Stimulated activated CD4-positive, alpha-beta T cell treated with anti-CD3 and anti-CD28 coated beads, Interleukin-2, amount 100 ng/mL, for 24 hours (primary cell): Measurements from ENCODE around the gene PADI1.

Source experiments
- DNase-seq, 2 donors: peaks; one replicate each; pipeline ENCODE4 v3.0.0-alpha.2; 2020

PADI1 gene

DNA sequence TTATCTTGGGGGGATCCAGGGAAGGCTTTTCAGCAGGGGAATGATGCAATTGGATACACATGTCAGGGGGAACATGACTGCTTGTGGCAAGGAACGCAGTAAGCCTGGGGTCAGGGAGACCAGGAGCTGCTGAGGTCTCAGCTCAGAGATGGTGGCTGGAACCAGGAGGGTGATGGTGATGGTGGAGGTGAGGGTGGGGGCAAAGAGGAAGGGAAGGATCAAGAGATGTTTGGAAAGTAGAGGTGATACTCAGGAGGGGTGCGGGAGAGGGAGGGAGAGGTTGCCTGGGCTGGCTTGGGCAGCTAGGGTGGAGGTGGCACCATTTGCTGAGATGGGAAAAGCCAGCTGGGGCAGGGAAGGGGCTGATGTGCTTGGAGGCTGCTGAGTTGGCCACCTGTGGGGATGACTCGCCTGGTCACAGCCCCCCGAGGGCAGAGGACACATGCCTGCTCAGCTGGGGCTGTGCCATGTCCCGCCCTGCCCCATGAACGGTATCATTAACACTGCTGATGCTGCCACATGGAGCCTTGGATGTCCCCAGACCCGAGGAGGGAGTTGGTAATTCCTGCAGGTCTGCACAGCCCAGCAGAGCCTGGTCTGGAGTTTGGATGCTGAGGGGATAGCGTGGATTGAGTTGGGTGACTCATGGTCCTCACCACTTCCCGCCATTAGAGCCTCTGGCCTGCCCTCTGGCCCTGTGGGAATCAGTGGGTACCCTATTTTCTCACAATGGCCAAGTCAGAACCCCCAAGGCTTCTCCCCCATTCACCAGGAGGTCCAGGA lies 6.3 kb upstream of the PADI1 start:
- peak in 1 of 2 donors; percentile 13 for DNase-seq

DNA sequence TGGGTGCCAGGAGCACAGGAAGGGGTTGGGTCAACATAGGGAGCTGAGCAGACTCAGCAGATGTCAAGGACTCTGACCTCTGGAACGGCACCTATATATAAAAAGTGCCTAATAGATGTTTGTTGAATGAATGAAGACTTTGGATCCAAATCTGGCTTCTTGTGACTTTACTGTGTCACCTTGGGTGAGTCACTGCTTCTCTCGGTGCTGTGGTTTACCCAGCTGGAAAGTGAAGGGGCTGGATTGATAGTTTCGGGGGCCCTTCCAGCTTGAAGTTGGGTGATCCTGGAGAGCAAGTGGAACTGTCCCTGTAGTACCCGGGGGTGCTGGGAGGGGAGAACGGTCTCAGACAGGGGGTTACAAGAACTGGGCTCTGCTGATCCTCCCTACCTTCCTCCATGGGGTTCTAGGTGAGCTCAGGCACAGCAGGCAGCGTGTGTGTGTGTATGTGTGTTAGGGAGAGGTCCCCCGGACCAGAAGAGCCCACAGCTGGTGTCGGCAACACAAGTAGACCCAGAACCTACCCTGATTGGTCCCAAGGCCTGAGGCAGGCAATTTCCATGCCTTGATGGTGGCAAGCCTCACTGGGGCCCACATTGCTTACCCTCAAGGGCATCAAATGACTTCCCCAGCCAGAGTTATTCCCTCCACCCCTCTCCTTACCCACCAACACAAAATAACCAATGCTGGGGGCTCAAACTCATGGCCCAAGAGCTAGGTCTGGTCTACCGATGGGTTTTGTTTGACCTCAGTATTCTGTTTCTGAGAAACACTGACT lies 5.5 kb upstream of the PADI1 start:
- DNase-seq = no peak

GRCh38 chr1:17200246-17200645 lies 4.7 kb upstream of the PADI1 start:
- no peak for DNase-seq

GRCh38 chr1:17200756-17201155 lies 4.2 kb upstream of the PADI1 start:
- no peak for DNase-seq

- DNase-seq = no peak
Observed at GRCh38 chr1:17201201-17202021, 3.5 kb upstream of the PADI1 start.

DNA sequence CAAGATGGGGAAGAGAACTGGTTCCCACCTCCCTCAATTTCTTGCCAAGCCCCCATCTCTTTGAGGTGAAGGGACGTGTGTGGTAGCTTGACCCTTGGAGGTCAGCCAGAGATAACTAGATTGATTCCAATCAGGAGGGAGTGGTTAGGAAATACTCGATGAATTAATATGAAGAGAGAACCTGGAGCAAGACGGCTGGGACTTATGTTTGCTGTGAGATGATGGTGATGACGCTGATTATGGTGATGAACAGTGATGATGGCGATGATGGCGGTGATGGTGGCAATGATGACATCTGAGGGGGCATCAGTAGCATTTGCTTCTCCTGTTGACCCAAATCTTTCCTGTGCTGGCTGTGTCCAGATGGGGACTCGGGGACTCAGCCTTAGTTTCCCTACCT lies 724 bp downstream of the PADI1 start:
- no peak for DNase-seq

DNA sequence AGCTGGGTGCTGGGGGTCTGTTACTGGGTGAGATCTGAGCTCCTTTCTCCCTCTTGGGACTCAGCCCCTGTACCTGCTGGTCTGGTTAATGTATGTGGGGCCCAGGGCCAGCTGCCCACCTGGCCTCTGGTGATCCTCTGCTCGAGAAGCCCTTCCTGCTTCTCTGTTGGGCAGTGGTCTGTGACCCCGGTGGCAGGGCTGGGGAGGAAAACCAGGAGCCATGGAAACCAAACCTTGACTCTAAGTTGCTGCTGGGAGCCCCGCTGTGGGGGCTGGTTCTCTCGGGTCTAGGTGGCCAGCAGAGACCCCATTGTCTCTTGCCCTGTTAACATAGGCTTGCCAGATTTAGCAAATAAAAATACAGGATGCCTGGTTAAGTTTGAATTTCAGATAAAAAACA lies 1.3 kb downstream of the PADI1 start:
- no peak for DNase-seq

DNA sequence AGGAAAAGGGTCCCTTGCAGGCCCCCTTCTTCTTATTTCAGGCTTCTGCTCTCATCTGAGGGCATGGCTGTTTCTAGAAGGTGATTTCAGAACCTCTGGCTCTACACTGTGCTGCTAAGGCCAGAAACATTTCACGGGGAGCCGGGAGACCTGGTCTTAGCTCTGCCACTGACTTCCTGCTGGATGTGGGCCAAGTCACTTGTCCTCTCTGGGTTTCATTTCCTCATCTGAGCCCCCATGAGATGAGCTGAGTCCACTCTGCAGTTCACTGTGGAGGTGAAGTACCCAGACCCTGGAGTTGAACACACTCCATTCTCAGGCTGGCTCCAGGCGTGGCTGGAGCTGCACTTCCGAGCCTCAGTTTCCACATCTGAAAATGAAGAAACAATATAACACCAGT lies 2.1 kb downstream of the PADI1 start:
- DNase-seq = no peak

GRCh38 chr1:17207540-17207939 lies 2.6 kb downstream of the PADI1 start:
- DNase-seq = no peak

GRCh38 chr1:17207966-17208418 lies 3.1 kb downstream of the PADI1 start:
- peak; percentile 58 to 64 for DNase-seq

GRCh38 chr1:17208546-17208945 lies 3.6 kb downstream of the PADI1 start:
- DNase-seq = no peak

- DNase-seq = no peak
Observed at GRCh38 chr1:17209430-17209829, 4.5 kb downstream of the PADI1 start.

DNA sequence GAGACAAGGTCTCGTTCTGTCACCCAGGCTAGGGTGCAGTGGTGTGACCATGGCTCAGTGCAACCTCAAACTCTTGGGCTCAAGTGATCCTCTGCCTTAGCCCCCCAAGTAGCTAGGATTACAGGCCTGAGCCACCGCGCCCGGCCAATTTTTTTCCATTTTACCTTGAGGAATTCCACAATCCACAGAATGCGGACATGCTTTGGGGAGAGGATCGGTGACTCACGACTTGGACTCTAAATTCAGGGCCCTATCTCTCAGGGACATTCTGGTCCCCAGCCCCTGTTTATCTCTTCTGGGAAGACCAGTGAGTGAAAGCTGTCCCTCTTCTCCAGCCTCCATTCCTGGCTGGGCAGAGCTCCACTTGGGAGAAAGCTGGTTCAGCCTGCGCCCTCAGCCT lies 5.2 kb downstream of the PADI1 start:
- no peak for DNase-seq

DNA sequence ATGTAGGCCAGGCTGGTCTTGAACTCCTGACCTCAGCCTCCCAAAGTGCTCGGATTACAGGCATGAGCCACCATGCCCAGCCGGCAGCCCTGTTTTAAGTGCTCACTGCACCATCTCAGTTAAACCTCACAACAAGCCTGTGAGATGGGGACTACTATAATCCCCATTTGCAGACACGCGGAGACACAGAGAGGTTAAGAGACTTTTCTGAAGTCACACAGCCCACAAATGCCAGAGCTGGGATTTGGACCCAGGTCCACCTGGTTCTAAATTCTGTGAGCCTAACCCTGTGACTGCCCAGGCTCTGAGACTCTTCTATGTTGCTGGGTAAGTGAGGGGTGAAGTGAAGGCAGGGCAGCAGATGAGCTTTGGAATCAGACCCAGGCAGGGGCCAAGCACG lies 6.4 kb downstream of the PADI1 start:
- no peak for DNase-seq

DNA sequence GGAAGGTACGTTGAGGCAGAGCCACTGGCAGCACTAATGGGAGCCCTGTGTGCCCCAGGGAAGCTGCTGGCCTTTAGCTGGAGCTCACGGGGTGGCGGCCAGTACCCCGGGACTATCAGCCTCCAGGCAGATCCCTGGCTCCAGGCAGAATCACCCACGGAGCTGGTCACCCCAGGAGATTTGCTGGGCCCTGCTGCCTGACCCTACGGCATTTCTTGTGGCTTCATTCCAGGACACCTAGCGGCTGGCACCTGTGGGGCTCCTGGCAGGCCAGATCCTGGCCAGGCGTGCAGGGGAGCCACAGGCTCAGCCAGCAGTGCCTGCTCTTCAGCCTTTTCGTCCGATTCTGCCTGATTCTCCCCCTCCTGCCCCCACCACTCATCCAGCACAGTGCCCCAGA lies 7.1 kb downstream of the PADI1 start:
- no peak for DNase-seq

GRCh38 chr1:17212487-17213121 lies 7.7 kb downstream of the PADI1 start:
- DNase-seq = peak; percentile 64 to 69

- no peak for DNase-seq
Observed at GRCh38 chr1:17213148-17213781, 8.3 kb downstream of the PADI1 start.

DNA sequence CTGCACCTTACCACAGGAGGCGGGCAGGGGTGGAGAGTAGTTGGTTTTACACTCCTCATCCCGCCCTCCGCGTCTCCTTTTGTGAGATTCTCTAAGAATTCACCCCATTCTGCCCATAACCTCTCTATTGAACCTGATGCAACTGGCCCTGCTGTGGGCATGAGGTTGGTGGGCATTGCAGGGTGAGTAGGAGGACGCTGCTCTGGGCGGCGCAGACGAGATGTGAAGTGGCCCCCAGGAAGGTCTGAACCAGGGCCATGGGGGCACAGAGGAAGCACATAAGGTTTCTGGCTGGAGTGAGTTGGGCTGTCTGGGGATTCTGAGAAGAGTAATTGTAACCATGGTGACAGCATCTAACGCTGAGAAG lies 8.8 kb downstream of the PADI1 start:
- DNase-seq = no peak

DNA sequence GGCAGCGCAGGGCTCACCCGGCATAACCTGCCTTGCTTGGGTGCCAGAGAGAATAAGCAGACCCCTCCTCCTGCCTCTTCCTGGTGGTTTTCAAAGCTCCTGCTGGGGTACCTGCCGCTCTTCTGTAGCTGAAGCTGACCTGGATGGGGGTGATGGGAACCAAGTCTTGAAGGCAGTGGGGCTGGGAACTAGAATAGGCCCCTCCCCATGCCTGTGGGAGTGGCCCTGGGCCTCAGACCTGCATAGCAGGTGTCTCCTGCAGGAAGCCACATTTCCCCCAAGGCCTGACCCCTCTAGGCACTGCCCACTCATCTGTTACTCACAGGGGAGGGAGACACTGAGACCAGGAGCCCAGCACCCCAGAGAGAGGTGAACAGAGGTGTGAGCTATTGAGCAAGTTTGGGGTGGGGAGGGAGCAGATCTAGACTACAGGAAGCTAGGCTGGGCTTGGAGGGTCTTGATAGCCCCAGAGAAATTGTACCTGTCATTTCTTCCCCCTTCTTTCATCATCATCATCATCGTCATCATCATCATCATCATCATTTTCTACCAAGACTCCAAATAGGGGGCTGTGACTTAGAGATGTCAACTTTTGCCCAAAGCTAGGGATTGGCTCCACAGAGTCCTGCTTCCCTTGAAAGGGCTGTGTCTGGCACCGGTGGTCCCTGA lies 10.1 kb downstream of the PADI1 start:
- DNase-seq = no peak

DNA sequence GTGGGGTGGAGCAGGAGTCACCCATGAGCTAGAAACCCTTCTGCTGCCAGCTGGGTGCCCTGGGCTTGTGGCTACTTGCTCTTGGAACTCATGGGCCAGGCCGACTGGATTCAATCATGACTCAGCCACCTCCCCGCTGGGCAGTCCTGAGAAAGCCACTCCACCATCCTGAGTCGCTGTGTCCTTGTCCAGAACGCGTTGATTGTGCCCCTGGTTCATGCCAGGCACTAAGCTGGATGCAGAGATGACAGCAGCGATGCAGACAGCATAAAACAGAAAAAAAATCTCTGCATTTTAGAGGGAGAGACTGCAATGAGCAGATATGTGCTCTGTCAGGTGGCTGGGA lies 10.6 kb downstream of the PADI1 start:
- DNase-seq = no peak

- DNase-seq = no peak
Observed at GRCh38 chr1:17216078-17216477, 11.2 kb downstream of the PADI1 start.

DNA sequence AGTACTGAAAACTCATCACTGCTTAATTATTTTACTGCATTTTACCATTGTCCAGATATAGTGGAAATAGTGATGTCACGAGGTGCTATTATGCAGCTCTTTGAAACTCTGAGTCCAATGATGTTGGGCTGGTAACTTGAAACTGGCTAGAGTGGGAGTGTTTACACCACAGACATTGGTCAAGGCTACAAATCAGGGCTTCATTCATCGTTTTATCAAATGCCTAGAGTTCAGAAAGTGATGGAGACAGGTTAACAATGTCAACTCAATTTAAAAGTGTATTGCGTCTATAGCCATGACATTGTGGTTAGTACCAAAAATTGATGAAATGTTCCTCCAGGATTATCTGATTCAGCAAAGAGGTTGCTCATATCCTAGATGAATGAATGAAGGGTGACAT lies 12.7 kb downstream of the PADI1 start:
- no peak for DNase-seq
